ENCODE measurements around the gene TNNI2. TPM values are rescaled to one million over a fixed set of nuclear protein-coding genes. Genes with fewer than 3 reads are reported as not detected.

TNNI2 gene
- total RNA-seq, 1 experiment from 2014 or later = 0.55 TPM

DNA sequence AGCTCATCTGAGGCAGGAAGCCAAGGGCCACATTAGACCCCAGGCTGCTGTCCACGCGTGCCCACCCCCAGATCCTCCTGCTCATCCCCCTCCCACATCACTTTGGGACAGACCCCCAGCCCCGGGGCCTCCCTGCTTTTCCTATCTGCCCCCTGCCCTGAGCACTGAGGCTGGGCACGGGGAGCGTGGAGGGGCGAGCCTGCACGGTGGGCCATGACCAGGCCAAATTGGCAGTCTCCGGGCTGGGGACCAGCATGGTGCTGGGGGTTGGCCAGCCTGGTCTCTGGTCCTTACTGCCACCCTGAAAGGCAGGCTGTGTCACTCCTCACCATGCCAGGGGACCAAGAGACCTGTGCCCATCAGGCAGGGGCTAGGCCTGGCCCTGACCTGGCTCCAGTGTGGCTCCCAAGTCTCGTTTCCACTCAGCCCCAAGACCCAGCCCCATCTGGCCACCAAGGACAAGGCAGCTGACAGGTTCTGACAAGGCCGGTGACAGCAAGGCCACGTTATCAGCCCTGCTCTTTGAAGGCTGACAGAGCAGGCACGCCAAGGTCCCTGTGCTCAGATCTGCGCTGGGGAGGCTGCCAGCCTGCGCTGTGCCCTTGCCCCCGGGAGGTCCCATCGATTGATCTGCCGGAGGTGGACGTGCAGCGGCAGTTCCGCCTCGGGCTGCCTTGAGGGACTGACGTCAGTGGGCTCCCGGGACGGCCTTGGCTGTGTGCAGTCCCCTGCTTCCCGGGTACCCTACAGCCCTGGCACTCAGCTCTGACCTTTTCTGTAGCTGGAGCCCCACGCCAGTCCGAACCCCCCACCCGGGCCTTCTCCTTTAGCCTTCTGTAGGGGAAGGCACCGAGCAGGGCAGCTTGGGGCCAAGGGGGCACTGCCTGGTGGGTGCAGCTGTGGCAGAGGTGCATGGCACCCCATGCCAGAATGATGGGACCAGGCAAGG is 3.6 kb downstream of the TNNI2 start:
- H4K20me1 ChIP-seq (ENCODE audit: low read length) = no peaks in the 10 kb centered on the region
- H3K9ac ChIP-seq (ENCODE audit: low read length) = no peak overlapping the region
- H3F3A ChIP-seq (ENCODE audit: low read length, unreplicated experiment) = no peaks in the 10 kb centered on the region
- no peak overlapping the region for H3K4me2 ChIP-seq (ENCODE audit: low read length)
- no peak overlapping the region for H3K4me3 ChIP-seq (ENCODE audit: low read length)
- CTCF ChIA-PET = no interaction called here
- BruUV-seq (replicated peaks) = no TSS peak
- no peak overlapping the region for H2AFZ ChIP-seq (ENCODE audit: low read length)
- H3K9me3 ChIP-seq (ENCODE audit: low read length) = no peaks in the 10 kb centered on the region
- DNase-seq (no peak), ATAC-seq (no peak)
- H3K27ac ChIP-seq (ENCODE audit: low read length) = no peak overlapping the region
- intact Hi-C loops (cut with micrococcal nuclease) = no loop called here
- POLR2A ChIA-PET (ENCODE audit: unreplicated experiment) = no interaction called here
- TF ChIP-seq, protein P1, sequence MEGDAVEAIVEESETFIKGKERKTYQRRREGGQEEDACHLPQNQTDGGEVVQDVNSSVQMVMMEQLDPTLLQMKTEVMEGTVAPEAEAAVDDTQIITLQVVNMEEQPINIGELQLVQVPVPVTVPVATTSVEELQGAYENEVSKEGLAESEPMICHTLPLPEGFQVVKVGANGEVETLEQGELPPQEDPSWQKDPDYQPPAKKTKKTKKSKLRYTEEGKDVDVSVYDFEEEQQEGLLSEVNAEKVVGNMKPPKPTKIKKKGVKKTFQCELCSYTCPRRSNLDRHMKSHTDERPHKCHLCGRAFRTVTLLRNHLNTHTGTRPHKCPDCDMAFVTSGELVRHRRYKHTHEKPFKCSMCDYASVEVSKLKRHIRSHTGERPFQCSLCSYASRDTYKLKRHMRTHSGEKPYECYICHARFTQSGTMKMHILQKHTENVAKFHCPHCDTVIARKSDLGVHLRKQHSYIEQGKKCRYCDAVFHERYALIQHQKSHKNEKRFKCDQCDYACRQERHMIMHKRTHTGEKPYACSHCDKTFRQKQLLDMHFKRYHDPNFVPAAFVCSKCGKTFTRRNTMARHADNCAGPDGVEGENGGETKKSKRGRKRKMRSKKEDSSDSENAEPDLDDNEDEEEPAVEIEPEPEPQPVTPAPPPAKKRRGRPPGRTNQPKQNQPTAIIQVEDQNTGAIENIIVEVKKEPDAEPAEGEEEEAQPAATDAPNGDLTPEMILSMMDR (conservative IDR thresholded peaks at IDR 0.05; ENCODE audit: low read depth, low read length) = no peak
- H3K27me3 ChIP-seq (ENCODE audit: low read length) = no peaks in the 10 kb centered on the region
- no peaks in the 10 kb centered on the region for H3K36me3 ChIP-seq (ENCODE audit: low read depth, low read length)
- H3K4me1 ChIP-seq (ENCODE audit: insufficient read depth, low read length) = no peaks in the 10 kb centered on the region
- no peaks in the 10 kb centered on the region for H3K79me2 ChIP-seq (ENCODE audit: low read length)
- no peaks in the 10 kb centered on the region for H3K9me2 ChIP-seq (replicated peaks; ENCODE audit: low read length)

DNA sequence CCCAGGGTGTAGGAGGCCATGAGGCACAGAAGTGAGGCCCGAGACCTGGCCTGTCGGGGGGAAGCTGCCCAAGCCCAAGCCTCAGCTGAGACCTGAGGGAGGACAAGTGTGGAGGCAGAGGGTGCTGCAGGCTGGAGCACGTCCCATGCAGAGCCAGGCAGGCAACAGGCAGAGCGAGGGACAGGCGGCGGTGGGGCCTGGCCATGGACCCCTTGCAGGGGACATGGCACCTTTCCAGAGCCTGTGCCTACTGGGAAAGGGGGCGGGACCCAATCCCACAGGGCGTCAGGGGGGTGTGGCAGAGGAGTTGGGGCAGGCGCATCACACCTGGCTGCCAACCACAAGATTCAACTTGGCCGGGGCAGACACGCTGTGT is 4.3 kb downstream of the TNNI2 start:
- ChIA-PET CTCF (no interaction called here), POLR2A (ENCODE audit: unreplicated experiment) (no interaction called here)
- H3K79me2 ChIP-seq (ENCODE audit: low read length) = no peaks in the 10 kb centered on the region
- no peaks in the 10 kb centered on the region for H3K9me3 ChIP-seq (ENCODE audit: low read length)
- no peaks in the 10 kb centered on the region for H3K36me3 ChIP-seq (ENCODE audit: low read depth, low read length)
- no peaks in the 10 kb centered on the region for H3K27me3 ChIP-seq (ENCODE audit: low read length)
- no peak overlapping the region for H2AFZ ChIP-seq (ENCODE audit: low read length)
- H3F3A ChIP-seq (ENCODE audit: low read length, unreplicated experiment) = no peaks in the 10 kb centered on the region
- no peaks in the 10 kb centered on the region for H3K4me1 ChIP-seq (ENCODE audit: insufficient read depth, low read length)
- ATAC-seq = no peak
- no peak overlapping the region for H3K4me2 ChIP-seq (ENCODE audit: low read length)
- no peak overlapping the region for H3K27ac ChIP-seq (ENCODE audit: low read length)
- intact Hi-C loops (cut with micrococcal nuclease) = no loop called here
- no TSS peak for BruUV-seq (replicated peaks)
- TF ChIP-seq EZH2 (IDR thresholded peaks at IDR 0.05; ENCODE audit: low read length, unreplicated experiment) (no peak), EZH2phosphoT487 (IDR thresholded peaks at IDR 0.05; ENCODE audit: borderline replicate concordance, low read length) (no peak)
- TF ChIP-seq, protein P1 (conservative IDR thresholded peaks at IDR 0.05; ENCODE audit: low read depth, low read length) = no peak
- H3K9me2 ChIP-seq (replicated peaks; ENCODE audit: low read length) = no peaks in the 10 kb centered on the region
- no peak overlapping the region for H3K4me3 ChIP-seq (ENCODE audit: low read length)
- no peaks in the 10 kb centered on the region for H4K20me1 ChIP-seq (ENCODE audit: low read length)
- DNase-seq = no peak
- H3K9ac ChIP-seq (ENCODE audit: low read length) = no peak overlapping the region

DNA sequence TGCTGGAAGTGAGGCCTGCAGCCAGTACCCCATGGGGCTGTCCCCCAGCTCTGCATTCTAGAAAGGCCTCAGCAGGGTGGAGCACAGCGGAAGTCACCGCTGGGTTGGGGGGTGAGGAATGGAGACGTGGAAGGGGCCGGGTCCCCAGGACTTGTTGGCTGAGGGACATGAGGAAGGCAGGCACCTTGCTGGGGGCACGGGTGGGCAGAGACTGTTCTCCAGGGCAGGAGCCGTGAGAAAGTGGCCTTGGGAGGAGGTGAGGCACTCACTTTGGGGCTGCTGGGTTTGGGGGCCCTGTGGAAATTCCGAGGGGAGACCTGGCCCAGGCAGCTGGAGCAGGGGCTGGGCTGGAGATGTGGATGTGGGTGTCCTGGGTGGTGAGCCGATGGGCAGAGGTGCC is 5.0 kb downstream of the TNNI2 start:
- no peaks in the 10 kb centered on the region for H3K9me3 ChIP-seq (ENCODE audit: low read length)
- H3K36me3 ChIP-seq (ENCODE audit: low read depth, low read length) = no peaks in the 10 kb centered on the region
- BruUV-seq (replicated peaks) = no TSS peak
- H3K9ac ChIP-seq (ENCODE audit: low read length) = no peak overlapping the region
- intact Hi-C loops (cut with micrococcal nuclease) = no loop called here
- TF ChIP-seq, protein P1 (conservative IDR thresholded peaks at IDR 0.05; ENCODE audit: low read depth, low read length) = no peak
- TF ChIP-seq EZH2 (IDR thresholded peaks at IDR 0.05; ENCODE audit: low read length, unreplicated experiment) (no peak), EZH2phosphoT487 (IDR thresholded peaks at IDR 0.05; ENCODE audit: borderline replicate concordance, low read length) (no peak)
- no peak overlapping the region for H3K4me2 ChIP-seq (ENCODE audit: low read length)
- H2AFZ ChIP-seq (ENCODE audit: low read length) = no peak overlapping the region
- ATAC-seq = no peak
- DNase-seq = no peak
- no peaks in the 10 kb centered on the region for H3F3A ChIP-seq (ENCODE audit: low read length, unreplicated experiment)
- no peaks in the 10 kb centered on the region for H3K4me1 ChIP-seq (ENCODE audit: insufficient read depth, low read length)
- H3K79me2 ChIP-seq (ENCODE audit: low read length) = no peaks in the 10 kb centered on the region
- no peaks in the 10 kb centered on the region for H3K27me3 ChIP-seq (ENCODE audit: low read length)
- H4K20me1 ChIP-seq (ENCODE audit: low read length) = no peaks in the 10 kb centered on the region
- H3K27ac ChIP-seq (ENCODE audit: low read length) = no peak overlapping the region
- CTCF ChIA-PET = no interaction called here
- no peak overlapping the region for H3K4me3 ChIP-seq (ENCODE audit: low read length)
- POLR2A ChIA-PET (ENCODE audit: unreplicated experiment) = no interaction called here
- H3K9me2 ChIP-seq (replicated peaks; ENCODE audit: low read length) = no peaks in the 10 kb centered on the region

All from PC-3 (cell line).